MCF 10A (cell line): Measurements from ENCODE around the gene COL20A1. TPM values are rescaled to one million over a fixed set of nuclear protein-coding genes. Genes with fewer than 3 reads are reported as not detected.

Source experiments
- BruUV-seq: library from RNA; stranded (reverse); fragments of 400-500 nt; replicated peaks from 2 replicates; lab custom pipeline; 2021; lab: Mats Ljungman, UMichigan
- CTCF ChIA-PET: fragments of 300-600 bp; sonication (Branson Sonifier 250); formaldehyde crosslinking; extraction: SDS; loops from one replicate; lab custom pipeline; 2021; ENCODE audit warnings: antibody characterized with exemption, inconsistent platforms; lab: Yijun Ruan, JAX
- POLR2A ChIA-PET: fragments of 300-600, 350-650 bp; sonication (Branson Sonifier 250); formaldehyde crosslinking; extraction: SDS; loops from one replicate; lab custom pipeline; 2020; ENCODE audit warnings: antibody characterized with exemption, inconsistent platforms; lab: Yijun Ruan, JAX
- DNase-seq: peaks from one replicate; pipeline ENCODE4 v3.0.0-alpha.2; 2018; ENCODE audit not compliant: unreplicated experiment
- H3K27ac Mint-ChIP-seq: one replicate; pipeline ENCODE4 v1.8.0; 2022; ENCODE audit warnings: mild to moderate bottlenecking, low read depth, mixed read lengths; ENCODE audit not compliant: unreplicated experiment
- H3K27me3 Mint-ChIP-seq: one replicate; pipeline ENCODE4 v1.8.0; 2022; ENCODE audit warnings: mixed read lengths; ENCODE audit not compliant: insufficient read depth, unreplicated experiment
- H3K36me3 Mint-ChIP-seq: one replicate; pipeline ENCODE4 v1.8.0; 2022; ENCODE audit warnings: mild to moderate bottlenecking, moderate library complexity, mixed read lengths; ENCODE audit not compliant: insufficient read depth, unreplicated experiment
- H3K4me1 Mint-ChIP-seq: one replicate; pipeline ENCODE4 v1.8.0; 2022; ENCODE audit warnings: mixed read lengths; ENCODE audit not compliant: insufficient read depth, unreplicated experiment
- H3K4me3 Mint-ChIP-seq: one replicate; pipeline ENCODE4 v1.8.0; 2022; ENCODE audit warnings: mild to moderate bottlenecking, moderate library complexity, mixed read lengths; ENCODE audit not compliant: unreplicated experiment
- H3K9me3 Mint-ChIP-seq: one replicate; pipeline ENCODE4 v1.8.0; 2022; ENCODE audit warnings: mixed read lengths; ENCODE audit not compliant: unreplicated experiment
- CTCF ChIP-seq: fragments of 200-600 bp; IDR thresholded peaks from one replicate; pipeline ENCODE4 v1.8.0; 2022; ENCODE audit warnings: antibody characterized with exemption, mild to moderate bottlenecking; ENCODE audit not compliant: unreplicated experiment
- intact Hi-C: fragments of 100-400 bp; cut with micrococcal nuclease; formaldehyde crosslinking; loops from 2 replicates; pipeline ENCODE4 v1.14.1; 2022
- total RNA-seq: library from RNA; stranded (reverse); gene quantifications from 2 replicates; pipeline ENCODE4 v1.2.3, GENCODE V29; 2022

COL20A1 gene
- total RNA-seq, 1 experiment from 2014 or later, result 0.14 TPM

GRCh38 chr20:63356931-63357879 is 64.2 kb downstream of the COL20A1 start:
- DNase-seq, result no peak
- POLR2A ChIA-PET, result no interaction called here
- H3K9me3 Mint-ChIP-seq, result no peaks in the 10 kb centered on the region
- no peak for TF ChIP-seq CTCF
- H3K36me3 Mint-ChIP-seq, result no peaks in the 10 kb centered on the region
- intact Hi-C loops, result no loop called here
- no peaks in the 10 kb centered on the region for H3K4me1 Mint-ChIP-seq
- H3K27me3 Mint-ChIP-seq, result no peaks in the 10 kb centered on the region
- H3K27ac Mint-ChIP-seq, result no peak overlapping the region
- no peak overlapping the region for H3K4me3 Mint-ChIP-seq
- no TSS peak for BruUV-seq
- CTCF ChIA-PET, result interaction anchor here (0.6 to 1.8 kb wide), 8 partner anchors 23 to 429 kb away, joined by 3 to 6 read pairs (median 4); no protein-coding TSS in a partner anchor

GRCh38 chr20:63357921-63358905 is 65.2 kb downstream of the COL20A1 start:
- Mint-ChIP-seq H3K4me1 (no peaks in the 10 kb centered on the region), H3K36me3 (no peaks in the 10 kb centered on the region), H3K4me3 (no peak overlapping the region), H3K27ac (no peak overlapping the region), H3K27me3 (peaks cover 10% of the 10 kb centered on the region), H3K9me3 (no peaks in the 10 kb centered on the region)
- no peak for TF ChIP-seq CTCF
- BruUV-seq, result no TSS peak
- ChIA-PET POLR2A (no interaction called here), CTCF (interaction anchor here (0.5 to 1.8 kb wide), 7 partner anchors 48 to 885 kb away, joined by 3 to 6 read pairs (median 4); no protein-coding TSS in a partner anchor)
- intact Hi-C loops, result no loop called here
- DNase-seq, result peak; percentile 29

DNA sequence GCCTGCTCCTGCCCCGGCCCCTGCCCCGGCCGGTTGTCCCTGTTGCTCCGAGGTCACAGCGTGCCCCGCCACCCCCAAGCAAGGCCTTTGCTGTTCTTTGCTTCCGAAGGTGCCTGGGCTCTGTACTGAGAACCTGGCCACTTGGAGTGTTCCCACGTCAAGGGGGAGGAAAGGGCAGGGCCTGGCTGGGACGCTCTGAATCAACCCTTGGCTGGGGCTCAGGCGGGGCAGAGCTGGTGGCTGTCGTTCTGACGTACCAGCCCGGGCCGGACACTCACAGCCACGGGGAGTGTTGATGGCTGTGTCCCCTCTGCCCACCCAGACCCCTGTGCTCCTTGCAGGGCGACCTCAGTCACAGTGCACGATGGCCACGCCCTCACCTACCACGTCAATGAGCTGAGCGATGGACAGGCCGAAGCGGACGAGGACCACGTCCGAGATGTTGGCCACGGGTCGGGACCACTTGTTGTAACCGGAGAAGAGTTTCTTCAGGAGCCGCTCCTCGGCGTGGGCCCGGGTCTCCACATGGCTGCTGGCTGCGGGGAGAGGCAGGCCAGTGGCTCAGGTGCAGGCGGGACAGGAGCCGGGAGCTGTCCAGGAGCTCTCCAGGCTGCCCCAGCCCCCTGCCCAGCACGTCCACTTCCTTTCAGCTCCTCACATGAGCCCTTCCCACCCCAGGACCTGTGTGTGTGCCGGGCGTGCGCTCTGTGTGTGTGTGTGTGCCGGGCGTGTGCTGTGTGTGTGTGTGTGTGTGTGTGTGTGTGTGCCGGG is 66.4 kb downstream of the COL20A1 start:
- TF ChIP-seq CTCF, result no peak
- H3K27me3 Mint-ChIP-seq, result peaks cover 12% of the 10 kb centered on the region
- CTCF ChIA-PET, result interaction anchor here (0.6 to 1.8 kb wide), 5 partner anchors 58 to 468 kb away, joined by 3 to 6 read pairs (median 3); no protein-coding TSS in a partner anchor

More for the DNA sequence above, 66.4 kb downstream of the COL20A1 start:
- POLR2A ChIA-PET, result no interaction called here
- intact Hi-C loops, result no loop called here
- no peak for DNase-seq
- Mint-ChIP-seq H3K4me3 (no peak overlapping the region), H3K4me1 (no peaks in the 10 kb centered on the region), H3K9me3 (no peaks in the 10 kb centered on the region), H3K27ac (no peak overlapping the region), H3K36me3 (no peaks in the 10 kb centered on the region)
- no TSS peak for BruUV-seq
